ENCODE data around the gene ARHGEF12.

The ARHGEF12 gene

GRCh38 chr11:120354779-120355178, 18.6 kb downstream of the ARHGEF12 start:
- no peak overlapping the region for H3K23ac ChIP-seq (ENCODE audit: low read length)
- no peaks in the 10 kb centered on the region for H3K27me3 ChIP-seq (ENCODE audit: insufficient read depth, low read length, poor library complexity)
- H2AK5ac ChIP-seq (ENCODE audit: low read length) = no peak overlapping the region
- H2BK5ac ChIP-seq (ENCODE audit: low read length) = no peak overlapping the region
- peak overlapping the region; percentile 56 for H4K8ac ChIP-seq (ENCODE audit: low read depth, low read length)
- H2BK15ac ChIP-seq (replicated peaks; ENCODE audit: low read depth) = no peak overlapping the region
- peaks cover 21% of the 10 kb centered on the region for H3K79me1 ChIP-seq (ENCODE audit: low read length)
- peaks cover 26% of the 10 kb centered on the region for H3K79me2 ChIP-seq (ENCODE audit: control insufficient read depth, insufficient read depth, low read length)
- no peak overlapping the region for H3K4me3 ChIP-seq (ENCODE audit: low read length)
- peak; percentile 53 for DNase-seq
- H3K4ac ChIP-seq (ENCODE audit: low read depth, low read length) = no peak overlapping the region
- WGBS (ENCODE audit: extremely low coverage, insufficient coverage, low lambda C conversion rate) = no CpG with 5 or more reads among the region's 6 CpGs
- H3K4me1 ChIP-seq (ENCODE audit: control insufficient read depth, low read depth, low read length) = peaks cover 9% of the 10 kb centered on the region
- H3K9ac ChIP-seq (ENCODE audit: low read length) = no peak overlapping the region
- H3K18ac ChIP-seq (ENCODE audit: low read length) = no peak overlapping the region
- H3K4me2 ChIP-seq (ENCODE audit: low read length) = no peak overlapping the region
- H3K27ac ChIP-seq (ENCODE audit: low read depth, low read length) = no peak overlapping the region
- H3K36me3 ChIP-seq (ENCODE audit: control insufficient read depth, insufficient read depth, low read length) = no peaks in the 10 kb centered on the region
- no peak overlapping the region for H2BK120ac ChIP-seq (ENCODE audit: low read depth, low read length)
- H3K56ac ChIP-seq (ENCODE audit: low read length) = no peak overlapping the region
- H4K5ac ChIP-seq (ENCODE audit: low read length) = no peak overlapping the region

- H3K79me1 ChIP-seq (ENCODE audit: low read length) = peaks cover 23% of the 10 kb centered on the region
- H3K18ac ChIP-seq (ENCODE audit: low read length) = no peak overlapping the region
- no peaks in the 10 kb centered on the region for H3K27me3 ChIP-seq (ENCODE audit: insufficient read depth, low read length, poor library complexity)
- H3K4ac ChIP-seq (ENCODE audit: low read depth, low read length) = no peak overlapping the region
- H3K4me3 ChIP-seq (ENCODE audit: low read length) = no peak overlapping the region
- H4K8ac ChIP-seq (ENCODE audit: low read depth, low read length) = no peak overlapping the region
- H3K23ac ChIP-seq (ENCODE audit: low read length) = no peak overlapping the region
- no peak overlapping the region for H2BK5ac ChIP-seq (ENCODE audit: low read length)
- H2AK5ac ChIP-seq (ENCODE audit: low read length) = no peak overlapping the region
- peaks cover 9% of the 10 kb centered on the region for H3K4me1 ChIP-seq (ENCODE audit: control insufficient read depth, low read depth, low read length)
- no peaks in the 10 kb centered on the region for H3K36me3 ChIP-seq (ENCODE audit: control insufficient read depth, insufficient read depth, low read length)
- H4K5ac ChIP-seq (ENCODE audit: low read length) = no peak overlapping the region
- no peak overlapping the region for H3K56ac ChIP-seq (ENCODE audit: low read length)
- H3K79me2 ChIP-seq (ENCODE audit: control insufficient read depth, insufficient read depth, low read length) = peaks cover 26% of the 10 kb centered on the region
- H2BK120ac ChIP-seq (ENCODE audit: low read depth, low read length) = no peak overlapping the region
- no peak for DNase-seq
- no CpG with 5 or more reads among the region's 6 CpGs for WGBS (ENCODE audit: extremely low coverage, insufficient coverage, low lambda C conversion rate)
- no peak overlapping the region for H2BK15ac ChIP-seq (replicated peaks; ENCODE audit: low read depth)
- H3K4me2 ChIP-seq (ENCODE audit: low read length) = no peak overlapping the region
- no peak overlapping the region for H3K9ac ChIP-seq (ENCODE audit: low read length)
- no peak overlapping the region for H3K27ac ChIP-seq (ENCODE audit: low read depth, low read length)
Measured at GRCh38 chr11:120357620-120358019, 21.4 kb downstream of the ARHGEF12 start.

- Histone ChIP-seq H3K18ac (ENCODE audit: low read length) (no peak overlapping the region), H4K8ac (ENCODE audit: low read depth, low read length) (no peak overlapping the region), H2BK15ac (replicated peaks; ENCODE audit: low read depth) (no peak overlapping the region), H3K36me3 (ENCODE audit: control insufficient read depth, insufficient read depth, low read length) (no peaks in the 10 kb centered on the region), H3K79me1 (ENCODE audit: low read length) (peaks cover 15% of the 10 kb centered on the region), H3K4ac (ENCODE audit: low read depth, low read length) (no peak overlapping the region), H3K23ac (ENCODE audit: low read length) (no peak overlapping the region), H3K4me3 (ENCODE audit: low read length) (no peak overlapping the region), H3K27me3 (ENCODE audit: insufficient read depth, low read length, poor library complexity) (no peaks in the 10 kb centered on the region), H4K5ac (ENCODE audit: low read length) (no peak overlapping the region), H3K4me1 (ENCODE audit: control insufficient read depth, low read depth, low read length) (peaks cover 5% of the 10 kb centered on the region), H2BK120ac (ENCODE audit: low read depth, low read length) (no peak overlapping the region), H3K9ac (ENCODE audit: low read length) (no peak overlapping the region), H3K4me2 (ENCODE audit: low read length) (no peak overlapping the region), H2BK5ac (ENCODE audit: low read length) (no peak overlapping the region), H3K79me2 (ENCODE audit: control insufficient read depth, insufficient read depth, low read length) (peaks cover 17% of the 10 kb centered on the region), H3K56ac (ENCODE audit: low read length) (no peak overlapping the region), H2AK5ac (ENCODE audit: low read length) (no peak overlapping the region), H3K27ac (ENCODE audit: low read depth, low read length) (no peak overlapping the region)
- WGBS (ENCODE audit: extremely low coverage, insufficient coverage, low lambda C conversion rate) = no CpG with 5 or more reads among the region's 3 CpGs
- no peak for DNase-seq
Measured at GRCh38 chr11:120358729-120359128, 22.5 kb downstream of the ARHGEF12 start.

GRCh38 chr11:120363436-120363835, 27.2 kb downstream of the ARHGEF12 start:
- Histone ChIP-seq H3K4me3 (ENCODE audit: low read length) (no peak overlapping the region), H3K18ac (ENCODE audit: low read length) (no peak overlapping the region), H3K27me3 (ENCODE audit: insufficient read depth, low read length, poor library complexity) (no peaks in the 10 kb centered on the region), H3K4ac (ENCODE audit: low read depth, low read length) (no peak overlapping the region), H3K9ac (ENCODE audit: low read length) (no peak overlapping the region), H3K4me2 (ENCODE audit: low read length) (no peak overlapping the region), H3K27ac (ENCODE audit: low read depth, low read length) (no peak overlapping the region), H2BK5ac (ENCODE audit: low read length) (no peak overlapping the region), H3K36me3 (ENCODE audit: control insufficient read depth, insufficient read depth, low read length) (no peaks in the 10 kb centered on the region), H2AK5ac (ENCODE audit: low read length) (no peak overlapping the region), H3K79me2 (ENCODE audit: control insufficient read depth, insufficient read depth, low read length) (peaks cover 10% of the 10 kb centered on the region), H2BK15ac (replicated peaks; ENCODE audit: low read depth) (no peak overlapping the region), H2BK120ac (ENCODE audit: low read depth, low read length) (no peak overlapping the region), H3K23ac (ENCODE audit: low read length) (no peak overlapping the region), H3K56ac (ENCODE audit: low read length) (no peak overlapping the region), H4K5ac (ENCODE audit: low read length) (no peak overlapping the region), H4K8ac (ENCODE audit: low read depth, low read length) (no peak overlapping the region), H3K4me1 (ENCODE audit: control insufficient read depth, low read depth, low read length) (no peaks in the 10 kb centered on the region), H3K79me1 (ENCODE audit: low read length) (peaks cover 8% of the 10 kb centered on the region)
- no peak for DNase-seq

GRCh38 chr11:120365512-120365911, 29.3 kb downstream of the ARHGEF12 start:
- Histone ChIP-seq H3K79me2 (ENCODE audit: control insufficient read depth, insufficient read depth, low read length) (peaks cover 4% of the 10 kb centered on the region), H3K79me1 (ENCODE audit: low read length) (peaks cover 6% of the 10 kb centered on the region), H2AK5ac (ENCODE audit: low read length) (no peak overlapping the region), H3K4me1 (ENCODE audit: control insufficient read depth, low read depth, low read length) (no peaks in the 10 kb centered on the region), H4K5ac (ENCODE audit: low read length) (no peak overlapping the region), H3K18ac (ENCODE audit: low read length) (no peak overlapping the region), H3K23ac (ENCODE audit: low read length) (no peak overlapping the region), H2BK120ac (ENCODE audit: low read depth, low read length) (no peak overlapping the region), H3K4me3 (ENCODE audit: low read length) (no peak overlapping the region), H2BK5ac (ENCODE audit: low read length) (no peak overlapping the region), H3K9ac (ENCODE audit: low read length) (no peak overlapping the region), H3K27me3 (ENCODE audit: insufficient read depth, low read length, poor library complexity) (no peaks in the 10 kb centered on the region), H3K4ac (ENCODE audit: low read depth, low read length) (no peak overlapping the region), H3K27ac (ENCODE audit: low read depth, low read length) (no peak overlapping the region), H2BK15ac (replicated peaks; ENCODE audit: low read depth) (no peak overlapping the region), H3K56ac (ENCODE audit: low read length) (no peak overlapping the region), H4K8ac (ENCODE audit: low read depth, low read length) (no peak overlapping the region), H3K4me2 (ENCODE audit: low read length) (no peak overlapping the region), H3K36me3 (ENCODE audit: control insufficient read depth, insufficient read depth, low read length) (no peaks in the 10 kb centered on the region)
- no peak for DNase-seq

GRCh38 chr11:120372296-120372695, 36.1 kb downstream of the ARHGEF12 start:
- H3K4ac ChIP-seq (ENCODE audit: low read depth, low read length) = no peak overlapping the region
- H2BK5ac ChIP-seq (ENCODE audit: low read length) = no peak overlapping the region
- no peaks in the 10 kb centered on the region for H3K36me3 ChIP-seq (ENCODE audit: control insufficient read depth, insufficient read depth, low read length)
- no peaks in the 10 kb centered on the region for H3K27me3 ChIP-seq (ENCODE audit: insufficient read depth, low read length, poor library complexity)
- no peak overlapping the region for H3K4me3 ChIP-seq (ENCODE audit: low read length)
- no peak for DNase-seq
- no peak overlapping the region for H2BK15ac ChIP-seq (replicated peaks; ENCODE audit: low read depth)
- H3K4me2 ChIP-seq (ENCODE audit: low read length) = no peak overlapping the region
- no peak overlapping the region for H3K27ac ChIP-seq (ENCODE audit: low read depth, low read length)
- no peak overlapping the region for H3K23ac ChIP-seq (ENCODE audit: low read length)
- no peak overlapping the region for H2AK5ac ChIP-seq (ENCODE audit: low read length)
- H3K56ac ChIP-seq (ENCODE audit: low read length) = no peak overlapping the region
- no peaks in the 10 kb centered on the region for H3K4me1 ChIP-seq (ENCODE audit: control insufficient read depth, low read depth, low read length)
- peaks cover 4% of the 10 kb centered on the region for H3K79me1 ChIP-seq (ENCODE audit: low read length)
- H4K8ac ChIP-seq (ENCODE audit: low read depth, low read length) = no peak overlapping the region
- peaks cover 10% of the 10 kb centered on the region for H3K79me2 ChIP-seq (ENCODE audit: control insufficient read depth, insufficient read depth, low read length)
- H4K5ac ChIP-seq (ENCODE audit: low read length) = no peak overlapping the region
- no peak overlapping the region for H3K9ac ChIP-seq (ENCODE audit: low read length)
- H2BK120ac ChIP-seq (ENCODE audit: low read depth, low read length) = no peak overlapping the region
- no peak overlapping the region for H3K18ac ChIP-seq (ENCODE audit: low read length)

All from mesendoderm (in vitro differentiated cells).